ENCODE data around the gene EYA3.

The EYA3 gene

DNA sequence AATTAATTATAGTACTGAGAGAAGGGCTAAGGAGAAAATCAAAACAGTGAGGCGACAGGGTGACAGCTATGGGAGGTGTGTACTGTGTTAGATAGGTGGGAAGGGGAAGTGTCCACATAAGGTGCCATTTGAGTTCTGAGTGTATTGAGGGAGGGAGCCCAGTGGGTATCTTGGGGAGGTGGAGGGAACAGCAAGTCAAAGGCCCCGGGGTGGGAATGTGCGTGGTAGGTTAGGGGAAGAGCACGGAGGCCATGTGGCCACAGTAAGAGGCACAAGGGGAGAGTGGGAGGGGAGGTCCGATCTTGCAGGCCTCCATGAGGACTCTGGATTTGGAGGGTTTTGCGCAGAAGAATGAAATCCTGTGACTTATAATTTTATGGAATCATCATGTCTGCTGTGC is 131.6 kb downstream of the EYA3 start:
- no peaks in the 10 kb centered on the region for H3K27me3 ChIP-seq (ENCODE audit: control insufficient read depth, insufficient read depth, low read length)
- no peak overlapping the region for H3K4me3 ChIP-seq (ENCODE audit: low read length)

GRCh38 chr1:27955076-27955475 is 133.3 kb downstream of the EYA3 start:
- Histone ChIP-seq H3K36me3 (ENCODE audit: control insufficient read depth, insufficient read depth, low read length) (no peaks in the 10 kb centered on the region), H3K27me3 (ENCODE audit: control insufficient read depth, insufficient read depth, low read length) (no peaks in the 10 kb centered on the region), H3K9me3 (ENCODE audit: control insufficient read depth, low read length) (no peaks in the 10 kb centered on the region), H3K9ac (ENCODE audit: low read length) (no peak overlapping the region), H3K4me3 (ENCODE audit: low read length) (no peak overlapping the region), H3K4me1 (ENCODE audit: control insufficient read depth, insufficient read depth, low read length) (peaks cover 43% of the 10 kb centered on the region)

More for the DNA sequence above, 131.6 kb downstream of the EYA3 start:
- H3K9me3 ChIP-seq (ENCODE audit: control insufficient read depth, low read length): no peaks in the 10 kb centered on the region
- H3K9ac ChIP-seq (ENCODE audit: low read length): no peak overlapping the region
- H3K4me1 ChIP-seq (ENCODE audit: control insufficient read depth, insufficient read depth, low read length): peaks cover 47% of the 10 kb centered on the region
- no peaks in the 10 kb centered on the region for H3K36me3 ChIP-seq (ENCODE audit: control insufficient read depth, insufficient read depth, low read length)

DNA sequence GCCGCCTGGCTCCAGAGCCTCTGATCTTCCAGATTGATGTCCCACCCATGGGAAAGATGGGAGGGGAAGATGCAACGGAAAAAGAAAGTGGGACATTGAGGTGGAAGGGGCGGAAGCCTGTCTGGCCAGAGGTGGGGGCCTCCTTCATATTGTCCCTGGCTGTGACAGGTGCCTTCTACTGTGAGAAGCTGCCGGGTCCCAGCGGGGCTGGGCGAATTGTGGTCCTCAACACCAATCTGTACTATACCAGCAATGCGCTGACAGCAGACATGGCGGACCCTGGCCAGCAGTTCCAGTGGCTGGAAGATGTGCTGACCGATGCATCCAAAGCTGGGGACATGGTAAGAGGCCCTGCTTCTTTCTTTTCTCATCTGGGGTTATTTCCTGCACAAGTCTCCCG is 134.2 kb downstream of the EYA3 start:
- Histone ChIP-seq H3K9me3 (ENCODE audit: control insufficient read depth, low read length) (no peaks in the 10 kb centered on the region), H3K27me3 (ENCODE audit: control insufficient read depth, insufficient read depth, low read length) (no peaks in the 10 kb centered on the region), H3K9ac (ENCODE audit: low read length) (no peak overlapping the region), H3K4me1 (ENCODE audit: control insufficient read depth, insufficient read depth, low read length) (peaks cover 43% of the 10 kb centered on the region), H3K36me3 (ENCODE audit: control insufficient read depth, insufficient read depth, low read length) (no peaks in the 10 kb centered on the region), H3K4me3 (ENCODE audit: low read length) (no peak overlapping the region)

GRCh38 chr1:27952147-27952546 is 136.3 kb downstream of the EYA3 start:
- Histone ChIP-seq H3K36me3 (ENCODE audit: control insufficient read depth, insufficient read depth, low read length) (no peaks in the 10 kb centered on the region), H3K9me3 (ENCODE audit: control insufficient read depth, low read length) (no peaks in the 10 kb centered on the region), H3K4me3 (ENCODE audit: low read length) (no peak overlapping the region), H3K4me1 (ENCODE audit: control insufficient read depth, insufficient read depth, low read length) (peaks cover 29% of the 10 kb centered on the region), H3K27me3 (ENCODE audit: control insufficient read depth, insufficient read depth, low read length) (no peaks in the 10 kb centered on the region), H3K9ac (ENCODE audit: low read length) (peak overlapping the region; percentile 30)

DNA sequence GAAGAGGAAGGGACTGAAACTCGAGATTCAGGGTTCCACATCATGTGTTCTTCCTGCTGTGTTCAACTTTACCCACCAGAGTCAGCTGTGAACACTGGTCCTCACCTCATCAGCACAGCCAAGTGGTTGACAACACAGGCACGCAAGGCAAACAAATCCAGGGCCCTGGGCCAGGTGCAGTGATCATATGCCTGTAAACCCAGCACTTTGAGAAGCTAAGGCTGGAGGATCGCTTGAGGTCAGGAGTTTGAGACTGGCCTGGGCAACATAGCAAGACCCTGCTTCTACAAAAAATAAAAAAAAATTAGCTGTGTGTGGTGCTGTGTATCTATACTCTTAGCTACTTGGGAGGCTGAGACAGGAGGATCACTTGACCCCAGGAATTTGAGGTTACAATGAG is 137.0 kb downstream of the EYA3 start:
- no peak overlapping the region for H3K4me3 ChIP-seq (ENCODE audit: low read length)
- no peaks in the 10 kb centered on the region for H3K36me3 ChIP-seq (ENCODE audit: control insufficient read depth, insufficient read depth, low read length)
- H3K9ac ChIP-seq (ENCODE audit: low read length): no peak overlapping the region

GRCh38 chr1:27949027-27949426 is 139.4 kb downstream of the EYA3 start:
- Histone ChIP-seq H3K4me3 (ENCODE audit: low read length) (no peak overlapping the region), H3K36me3 (ENCODE audit: control insufficient read depth, insufficient read depth, low read length) (no peaks in the 10 kb centered on the region), H3K27me3 (ENCODE audit: control insufficient read depth, insufficient read depth, low read length) (no peaks in the 10 kb centered on the region), H3K9ac (ENCODE audit: low read length) (no peak overlapping the region), H3K9me3 (ENCODE audit: control insufficient read depth, low read length) (no peaks in the 10 kb centered on the region), H3K4me1 (ENCODE audit: control insufficient read depth, insufficient read depth, low read length) (peaks cover 36% of the 10 kb centered on the region)

More for the DNA sequence above, 137.0 kb downstream of the EYA3 start:
- Histone ChIP-seq H3K9me3 (ENCODE audit: control insufficient read depth, low read length) (no peaks in the 10 kb centered on the region), H3K27me3 (ENCODE audit: control insufficient read depth, insufficient read depth, low read length) (no peaks in the 10 kb centered on the region), H3K4me1 (ENCODE audit: control insufficient read depth, insufficient read depth, low read length) (peaks cover 29% of the 10 kb centered on the region)

GRCh38 chr1:27945020-27945419 is 143.4 kb downstream of the EYA3 start:
- no peaks in the 10 kb centered on the region for H3K36me3 ChIP-seq (ENCODE audit: control insufficient read depth, insufficient read depth, low read length)
- H3K9ac ChIP-seq (ENCODE audit: low read length): no peak overlapping the region
- H3K4me1 ChIP-seq (ENCODE audit: control insufficient read depth, insufficient read depth, low read length): peaks cover 22% of the 10 kb centered on the region
- H3K27me3 ChIP-seq (ENCODE audit: control insufficient read depth, insufficient read depth, low read length): no peaks in the 10 kb centered on the region
- no peak overlapping the region for H3K4me3 ChIP-seq (ENCODE audit: low read length)
- H3K9me3 ChIP-seq (ENCODE audit: control insufficient read depth, low read length): no peaks in the 10 kb centered on the region

DNA sequence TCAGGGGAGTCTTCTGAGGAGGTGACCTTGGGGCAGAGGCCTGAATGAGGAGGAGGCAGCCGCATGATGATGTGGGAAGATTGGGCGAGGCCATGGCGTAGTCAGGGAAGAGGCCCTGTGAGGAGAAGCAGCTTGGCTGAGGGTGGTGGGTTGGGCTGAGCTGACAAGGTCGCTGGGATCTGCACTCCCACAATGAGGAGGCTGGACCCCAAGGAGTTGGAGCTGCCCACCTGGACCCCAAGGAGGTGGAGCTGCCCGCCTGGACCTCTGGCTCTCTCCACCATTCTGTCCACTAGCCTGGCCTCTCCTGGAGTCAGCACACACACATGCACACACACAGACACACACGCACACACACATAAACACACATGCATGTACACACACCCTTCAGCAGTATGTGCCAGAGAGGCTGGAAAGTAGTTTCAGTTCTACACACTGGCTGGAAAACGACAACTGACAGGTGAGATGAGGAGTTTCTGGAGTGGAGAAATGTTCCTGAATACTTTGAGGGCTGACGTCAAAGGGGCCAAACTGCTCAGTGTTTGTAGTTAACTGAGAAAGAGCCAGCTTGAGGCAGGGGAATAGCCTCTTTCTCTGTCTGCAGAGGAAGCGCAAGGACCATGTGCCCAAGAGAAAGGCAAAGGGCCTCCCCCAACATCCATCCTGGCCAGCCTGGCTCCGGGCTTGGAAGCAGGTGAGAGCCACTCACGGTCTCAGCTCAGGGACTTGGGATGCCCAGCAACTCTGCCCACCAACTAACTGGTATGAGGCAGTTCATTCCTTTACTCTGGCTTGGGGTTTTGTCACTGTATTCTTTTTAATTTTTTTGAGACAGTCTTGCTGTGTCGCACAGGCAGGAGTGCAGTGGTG is 146.5 kb downstream of the EYA3 start:
- Histone ChIP-seq H3K9me3 (ENCODE audit: control insufficient read depth, low read length) (no peaks in the 10 kb centered on the region), H3K9ac (ENCODE audit: low read length) (no peak overlapping the region), H3K36me3 (ENCODE audit: control insufficient read depth, insufficient read depth, low read length) (no peaks in the 10 kb centered on the region), H3K4me1 (ENCODE audit: control insufficient read depth, insufficient read depth, low read length) (peaks cover 28% of the 10 kb centered on the region), H3K27me3 (ENCODE audit: control insufficient read depth, insufficient read depth, low read length) (no peaks in the 10 kb centered on the region), H3K4me3 (ENCODE audit: low read length) (no peak overlapping the region)

DNA sequence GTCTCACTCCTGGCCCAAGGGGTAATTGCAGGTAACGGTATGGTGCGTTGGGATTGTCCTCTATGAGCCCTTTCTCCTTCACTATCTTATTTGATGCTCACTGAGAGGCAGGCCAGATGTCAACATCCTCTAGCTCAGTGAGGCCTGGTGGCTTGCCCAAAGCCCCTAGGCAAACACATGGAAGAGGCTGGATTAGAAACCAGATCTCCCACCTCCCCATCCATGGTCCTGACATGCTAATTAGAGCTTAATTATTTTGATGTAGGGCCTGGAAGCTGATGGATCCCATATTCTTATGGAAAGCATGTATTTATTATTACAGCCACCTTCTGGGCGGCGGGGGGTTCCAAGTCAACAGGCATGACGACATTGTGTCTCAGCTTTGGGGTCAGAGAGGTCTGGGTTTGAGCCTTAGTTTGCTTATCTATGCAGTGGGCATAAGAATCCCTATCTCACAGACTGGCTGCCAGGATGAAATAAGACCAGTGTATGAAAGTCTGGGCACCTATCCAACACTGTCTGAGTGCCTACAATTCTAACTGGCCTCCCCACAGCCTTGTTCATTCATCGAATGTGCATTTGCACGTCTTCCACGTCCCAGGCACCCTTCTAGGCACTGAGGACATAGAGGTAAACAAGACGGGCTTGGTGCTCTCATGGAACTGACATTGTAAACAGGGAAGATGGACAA is 147.4 kb downstream of the EYA3 start:
- H3K27me3 ChIP-seq (ENCODE audit: control insufficient read depth, insufficient read depth, low read length): no peaks in the 10 kb centered on the region
- peaks cover 33% of the 10 kb centered on the region for H3K4me1 ChIP-seq (ENCODE audit: control insufficient read depth, insufficient read depth, low read length)
- H3K9me3 ChIP-seq (ENCODE audit: control insufficient read depth, low read length): no peaks in the 10 kb centered on the region
- H3K4me3 ChIP-seq (ENCODE audit: low read length): no peak overlapping the region
- no peaks in the 10 kb centered on the region for H3K36me3 ChIP-seq (ENCODE audit: control insufficient read depth, insufficient read depth, low read length)
- H3K9ac ChIP-seq (ENCODE audit: low read length): no peak overlapping the region

GRCh38 chr1:27940297-27940696 is 148.1 kb downstream of the EYA3 start:
- Histone ChIP-seq H3K27me3 (ENCODE audit: control insufficient read depth, insufficient read depth, low read length) (peaks cover under 1% of the 10 kb centered on the region), H3K9ac (ENCODE audit: low read length) (no peak overlapping the region), H3K4me3 (ENCODE audit: low read length) (no peak overlapping the region), H3K4me1 (ENCODE audit: control insufficient read depth, insufficient read depth, low read length) (peaks cover 40% of the 10 kb centered on the region), H3K36me3 (ENCODE audit: control insufficient read depth, insufficient read depth, low read length) (no peaks in the 10 kb centered on the region), H3K9me3 (ENCODE audit: control insufficient read depth, low read length) (no peaks in the 10 kb centered on the region)

DNA sequence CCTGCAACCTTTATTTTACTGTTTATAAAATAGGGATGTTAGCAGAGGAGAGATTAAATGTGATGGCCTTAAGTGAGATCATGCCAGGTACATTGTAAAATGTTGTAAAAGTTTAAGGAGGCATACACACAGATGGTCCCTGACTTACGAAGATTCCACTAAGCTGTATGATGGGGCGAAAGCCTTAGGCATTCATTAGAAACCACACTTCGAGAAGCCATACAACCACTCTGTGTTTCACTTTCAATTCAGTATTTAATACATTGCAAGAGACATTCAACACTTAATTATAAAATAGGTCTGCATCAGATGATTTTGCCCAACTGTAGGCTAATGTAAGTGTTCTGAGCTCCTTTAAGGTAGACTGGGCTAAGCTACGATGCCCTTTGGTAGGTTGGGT is 149.9 kb downstream of the EYA3 start:
- no peak overlapping the region for H3K9ac ChIP-seq (ENCODE audit: low read length)
- no peak overlapping the region for H3K4me3 ChIP-seq (ENCODE audit: low read length)
- no peaks in the 10 kb centered on the region for H3K36me3 ChIP-seq (ENCODE audit: control insufficient read depth, insufficient read depth, low read length)
- no peaks in the 10 kb centered on the region for H3K9me3 ChIP-seq (ENCODE audit: control insufficient read depth, low read length)
- H3K27me3 ChIP-seq (ENCODE audit: control insufficient read depth, insufficient read depth, low read length): peaks cover 6% of the 10 kb centered on the region
- peaks cover 36% of the 10 kb centered on the region for H3K4me1 ChIP-seq (ENCODE audit: control insufficient read depth, insufficient read depth, low read length)

DNA sequence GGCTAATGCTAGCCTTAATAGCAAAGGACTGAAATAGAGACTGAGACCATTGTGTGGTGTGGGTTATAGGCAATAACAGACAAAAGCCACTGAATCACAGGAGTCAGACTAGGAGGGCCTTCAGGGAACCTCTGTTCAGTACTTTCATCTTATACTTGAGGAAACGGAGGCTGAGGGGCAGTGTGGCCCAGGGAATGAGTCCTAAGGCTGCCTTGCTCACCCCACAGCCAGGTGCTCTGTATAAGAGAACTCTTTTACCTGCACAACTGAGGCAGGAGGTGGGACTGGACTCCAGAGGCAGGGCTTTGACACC is 150.9 kb downstream of the EYA3 start:
- Histone ChIP-seq H3K9me3 (ENCODE audit: control insufficient read depth, low read length) (no peaks in the 10 kb centered on the region), H3K27me3 (ENCODE audit: control insufficient read depth, insufficient read depth, low read length) (peaks cover 6% of the 10 kb centered on the region), H3K9ac (ENCODE audit: low read length) (peak overlapping the region; percentile 22), H3K4me3 (ENCODE audit: low read length) (no peak overlapping the region), H3K4me1 (ENCODE audit: control insufficient read depth, insufficient read depth, low read length) (peaks cover 29% of the 10 kb centered on the region), H3K36me3 (ENCODE audit: control insufficient read depth, insufficient read depth, low read length) (no peaks in the 10 kb centered on the region)

All from mucosa of stomach (tissue), 1 donor.